Activated naive CD4-positive, alpha-beta T cell treated with anti-CD3 and anti-CD28 coated beads, Interleukin-2, amount 50 U/mL, for 72 hours (primary cell): Measurements from ENCODE around the gene MIDN. TPM values are rescaled to one million over a fixed set of nuclear protein-coding genes. Genes with fewer than 3 reads are reported as not detected.

Experiments used
- ATAC-seq, 2 donors: fragments of 150-1000 bp; cut with Tn5 transposase; 2 replicates each; pipeline ENCODE4 v1.10.0; 2021; ENCODE audit warnings: mild to moderate bottlenecking in 2 of 2, moderate library complexity in 2 of 2
- DNase-seq, 2 donors: peaks; one replicate each; pipeline ENCODE4 v3.0.0; 2021 to 2022; ENCODE audit warnings: low spot score in 2 of 2
- H3K27ac Mint-ChIP-seq, 2 donors: one replicate each; pipeline ENCODE4 v1.8.0; 2022; ENCODE audit warnings: mild to moderate bottlenecking in 2 of 2, mixed read lengths in 2 of 2
- H3K36me3 Mint-ChIP-seq, 2 donors: one replicate each; pipeline ENCODE4 v1.8.0; 2022; ENCODE audit warnings: mixed read lengths in 2 of 2
- H3K9me3 Mint-ChIP-seq, 2 donors: one replicate each; pipeline ENCODE4 v1.8.0; 2022; ENCODE audit warnings: mixed read lengths in 2 of 2
- total RNA-seq, 2 donors: library from RNA; stranded (reverse); gene quantifications; one replicate each; pipeline ENCODE4 v1.2.3, GENCODE V29; 2022

Gene MIDN
- total RNA-seq, 2 donors from 2014 or later, result 52.9 to 113 TPM

DNA sequence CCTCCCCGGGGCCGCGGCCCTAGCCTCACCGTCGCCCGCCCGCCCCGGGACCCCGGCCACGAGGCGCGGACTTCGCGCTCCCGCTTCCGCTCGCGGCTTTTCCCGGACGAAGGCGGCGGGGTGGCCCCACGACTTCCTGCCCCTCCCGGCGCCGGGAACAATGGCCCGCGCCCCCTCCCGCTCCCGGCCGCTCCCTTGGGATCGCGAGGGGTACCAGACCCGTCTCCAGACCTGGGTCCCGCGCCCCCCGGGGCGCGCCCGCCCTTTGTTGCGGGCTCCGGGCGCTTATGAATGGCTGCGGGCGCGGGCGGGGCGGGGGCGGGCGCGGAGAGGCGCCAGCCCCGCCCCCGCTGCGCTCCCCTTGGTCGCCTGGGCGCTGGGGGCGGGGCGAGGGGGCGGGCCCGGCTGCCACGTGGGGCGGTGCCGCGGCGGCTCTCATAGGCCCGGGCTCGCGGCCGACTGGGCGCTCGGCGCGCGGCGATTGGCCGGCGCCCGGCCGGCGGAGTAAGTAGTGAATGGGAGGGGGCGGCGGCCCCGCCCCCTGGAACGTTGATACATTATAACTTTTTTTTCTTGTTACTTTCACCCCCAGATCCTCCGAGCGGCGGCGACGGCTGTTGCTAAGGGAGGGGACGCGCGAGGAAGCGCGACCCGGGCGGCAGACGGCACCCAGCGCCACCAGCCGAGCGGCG is 1.1 kb downstream of the MIDN start:
- H3K27ac Mint-ChIP-seq, result peak overlapping the region; percentile 69 to 93

DNA sequence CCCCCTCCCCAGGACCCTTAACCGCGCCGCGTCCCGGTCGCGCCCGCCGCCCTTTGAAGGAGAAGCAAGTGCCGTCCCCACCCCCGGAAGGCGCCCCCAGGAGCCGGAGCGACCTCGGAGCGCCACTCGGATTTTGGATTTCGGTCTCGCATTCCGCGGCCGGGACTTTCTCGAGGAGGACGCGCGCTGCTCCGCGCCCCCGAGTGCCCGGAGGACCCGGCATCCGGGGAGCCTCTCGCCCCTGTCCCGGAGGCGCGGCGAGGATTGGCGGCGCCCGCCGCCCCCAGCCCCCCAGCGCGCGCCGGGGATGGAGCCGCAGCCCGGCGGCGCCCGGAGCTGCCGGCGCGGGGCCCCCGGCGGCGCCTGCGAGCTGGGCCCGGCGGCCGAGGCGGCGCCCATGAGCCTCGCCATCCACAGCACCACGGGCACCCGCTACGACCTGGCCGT is 1.6 kb downstream of the MIDN start:
- H3K9me3 Mint-ChIP-seq, result no peaks in the 10 kb centered on the region
- H3K27ac Mint-ChIP-seq, result peak overlapping the region in 1 of 2 donors; percentile 69
- peaks cover 15 to 18% of the 10 kb centered on the region in 2 donors for H3K36me3 Mint-ChIP-seq
- no peak for ATAC-seq
- no peak for DNase-seq

More for the DNA sequence above, 1.1 kb downstream of the MIDN start:
- DNase-seq, result peak; percentile 90 to 97
- H3K36me3 Mint-ChIP-seq, result peaks cover 13 to 15% of the 10 kb centered on the region in 2 donors
- peak; percentile 43 to 60 for ATAC-seq
- no peaks in the 10 kb centered on the region for H3K9me3 Mint-ChIP-seq

DNA sequence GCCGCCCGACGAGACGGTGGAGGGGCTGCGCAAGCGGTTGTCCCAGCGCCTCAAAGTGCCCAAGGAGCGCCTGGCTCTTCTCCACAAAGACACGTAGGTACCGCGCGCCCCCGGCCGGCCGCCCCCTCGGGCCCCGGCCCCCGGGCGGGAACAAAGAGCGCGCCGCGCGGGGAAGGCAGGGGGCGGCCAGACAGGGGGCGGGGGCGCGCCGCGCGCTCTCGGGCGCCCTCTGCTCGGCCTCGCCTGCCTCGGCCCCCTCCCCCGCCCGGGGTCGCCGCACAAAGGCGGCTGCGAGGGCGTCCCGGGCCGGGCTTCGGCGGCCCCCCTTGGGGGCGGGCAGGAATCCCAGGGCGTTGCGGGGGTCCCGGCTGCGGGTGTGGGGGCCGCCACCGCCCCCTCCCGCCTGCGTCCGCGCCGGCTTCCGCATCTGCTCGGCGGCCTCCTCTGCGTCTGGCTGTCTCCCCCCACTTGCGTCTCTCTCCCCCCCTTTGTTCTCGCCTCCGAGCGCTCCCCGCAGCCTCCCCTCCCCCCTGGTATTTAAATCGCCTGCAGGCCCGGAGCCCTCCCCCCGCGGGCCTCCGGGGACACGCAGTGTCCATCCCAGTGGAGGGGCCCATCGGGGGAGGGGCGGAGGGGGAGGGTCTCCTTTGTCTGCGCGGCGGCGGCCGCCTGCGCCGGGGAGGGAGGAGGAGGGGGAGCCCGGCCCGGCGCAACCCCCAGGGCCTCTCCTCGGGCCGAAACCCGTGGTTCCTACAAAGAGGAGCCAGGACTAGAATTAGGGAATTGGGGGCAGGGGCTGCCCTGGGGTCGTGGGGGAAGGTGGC is 2.3 kb downstream of the MIDN start:
- peak overlapping the region; percentile 92 to 95 for H3K27ac Mint-ChIP-seq

DNA sequence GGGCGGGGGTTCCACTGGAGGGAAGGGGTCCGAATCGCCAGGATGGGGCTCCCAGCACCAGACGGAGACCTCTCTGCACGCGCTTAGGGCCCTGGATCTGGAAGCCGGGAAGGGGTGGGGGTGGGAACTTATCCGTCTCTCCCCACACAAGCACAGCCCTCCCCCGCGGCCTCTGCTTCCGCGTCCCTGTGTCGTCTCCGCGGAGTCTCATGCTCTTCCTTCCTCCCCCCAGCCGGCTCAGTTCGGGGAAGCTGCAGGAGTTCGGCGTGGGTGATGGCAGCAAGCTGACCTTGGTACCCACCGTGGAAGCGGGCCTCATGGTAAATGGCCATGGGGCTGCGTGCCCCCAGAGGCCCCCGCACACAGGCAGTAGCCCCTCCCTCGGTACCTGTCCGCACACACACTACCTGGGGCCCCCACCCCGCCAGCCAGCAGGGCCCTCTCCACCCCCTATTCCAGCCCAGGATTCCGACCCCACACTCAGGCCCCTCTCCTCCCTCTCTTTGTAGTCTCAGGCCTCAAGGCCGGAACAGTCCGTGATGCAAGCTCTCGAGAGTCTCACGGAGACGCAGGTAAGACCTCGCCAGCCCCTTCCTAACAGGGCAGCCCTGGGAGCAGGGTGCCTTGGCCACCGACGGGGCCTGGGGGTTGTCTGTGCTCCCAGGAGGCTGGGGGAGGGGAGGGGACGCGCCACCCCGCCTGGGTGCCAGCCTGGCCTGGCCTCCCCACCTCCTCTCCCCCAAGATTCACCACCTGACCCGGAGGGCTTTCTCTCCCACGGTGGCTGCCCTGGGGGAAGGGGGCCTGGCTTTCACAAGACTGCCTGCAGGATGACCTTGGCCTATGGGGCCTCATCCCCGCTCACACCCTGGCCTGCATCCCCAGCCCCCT is 3.2 kb downstream of the MIDN start:
- Mint-ChIP-seq H3K36me3 (peaks cover 15 to 20% of the 10 kb centered on the region in 2 donors), H3K27ac (peak overlapping the region; percentile 92 to 95), H3K9me3 (no peaks in the 10 kb centered on the region)
- DNase-seq, result peak; percentile 64 to 73
- ATAC-seq, result peak in 1 of 2 donors; percentile 1

More for the DNA sequence above, 2.3 kb downstream of the MIDN start:
- Mint-ChIP-seq H3K36me3 (peaks cover 15 to 20% of the 10 kb centered on the region in 2 donors), H3K9me3 (no peaks in the 10 kb centered on the region)
- ATAC-seq (no peak), DNase-seq (no peak)

DNA sequence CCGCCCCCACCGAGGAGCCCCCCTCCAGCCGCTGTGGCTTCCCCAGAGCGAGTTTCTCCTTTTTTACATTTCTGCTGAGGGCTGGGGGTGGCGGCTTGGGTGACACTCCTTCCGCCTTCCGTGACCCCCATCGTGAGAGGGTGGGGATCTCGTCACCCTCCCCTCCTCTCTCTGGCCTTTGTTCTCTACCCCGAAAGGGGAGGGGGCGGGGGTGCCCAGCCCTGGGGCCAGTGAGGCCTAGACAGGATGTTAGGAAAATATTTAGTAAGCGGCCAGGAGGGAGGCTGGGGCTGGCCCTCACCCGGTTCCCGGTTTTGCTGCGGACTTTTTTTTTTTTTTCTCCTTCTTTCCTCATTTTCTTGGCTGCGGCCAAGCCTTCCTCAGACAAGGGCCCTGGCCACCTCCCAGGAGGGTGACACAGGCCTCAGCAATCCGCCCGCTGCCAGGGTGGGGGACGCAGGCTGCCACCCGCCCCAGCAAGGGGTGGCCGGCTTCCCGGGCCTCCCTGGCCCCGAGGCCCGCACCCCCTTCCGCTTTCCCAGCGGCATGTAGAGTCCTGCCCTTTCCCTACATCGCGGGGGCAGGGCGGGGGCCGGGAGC is 3.9 kb downstream of the MIDN start:
- Mint-ChIP-seq H3K27ac (peak overlapping the region; percentile 60 to 92), H3K36me3 (peaks cover 15 to 20% of the 10 kb centered on the region in 2 donors), H3K9me3 (no peaks in the 10 kb centered on the region)
- ATAC-seq, result peak; percentile 9 to 39
- DNase-seq, result peak; percentile 63 to 90

DNA sequence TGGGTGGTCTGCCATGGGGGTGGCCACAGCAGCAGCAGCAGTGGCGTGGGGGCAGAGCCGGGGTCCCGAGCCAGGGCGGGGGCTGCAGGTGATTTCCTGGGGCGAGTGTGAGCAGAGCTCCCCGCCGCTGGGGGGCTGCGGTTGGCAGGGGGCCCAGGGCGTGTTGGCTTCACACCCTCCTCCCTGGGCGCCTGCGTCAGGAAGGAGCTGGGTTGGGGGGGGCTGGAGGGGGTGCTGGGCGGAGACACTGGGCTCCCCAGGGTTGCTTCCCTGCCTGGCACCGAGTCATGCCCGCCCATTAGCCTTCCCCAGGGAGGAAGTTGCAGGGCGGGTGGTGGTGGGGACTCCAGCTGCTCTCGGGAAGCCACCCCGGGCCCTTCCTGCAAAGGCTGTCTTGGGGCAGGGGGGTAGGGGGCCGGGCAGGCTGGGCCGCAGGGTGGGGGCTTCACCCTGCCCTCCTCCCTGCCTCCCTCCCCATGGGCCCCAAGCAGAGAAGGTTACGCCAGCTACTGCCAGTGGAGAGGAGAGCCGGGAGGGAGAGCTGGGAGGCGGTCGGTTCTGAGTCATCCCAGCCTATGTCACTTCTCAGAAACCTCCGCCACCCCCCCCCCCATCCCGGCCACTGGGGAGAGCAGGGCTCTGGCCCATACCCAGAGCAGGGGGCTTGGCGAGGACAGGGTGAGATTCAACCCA is 4.6 kb downstream of the MIDN start:
- no peaks in the 10 kb centered on the region for H3K9me3 Mint-ChIP-seq
- peak; percentile 30 to 57 for ATAC-seq
- H3K36me3 Mint-ChIP-seq, result peaks cover 20% of the 10 kb centered on the region in 2 donors
- peak; percentile 60 to 90 for DNase-seq
- peak overlapping the region; percentile 89 to 92 for H3K27ac Mint-ChIP-seq

DNA sequence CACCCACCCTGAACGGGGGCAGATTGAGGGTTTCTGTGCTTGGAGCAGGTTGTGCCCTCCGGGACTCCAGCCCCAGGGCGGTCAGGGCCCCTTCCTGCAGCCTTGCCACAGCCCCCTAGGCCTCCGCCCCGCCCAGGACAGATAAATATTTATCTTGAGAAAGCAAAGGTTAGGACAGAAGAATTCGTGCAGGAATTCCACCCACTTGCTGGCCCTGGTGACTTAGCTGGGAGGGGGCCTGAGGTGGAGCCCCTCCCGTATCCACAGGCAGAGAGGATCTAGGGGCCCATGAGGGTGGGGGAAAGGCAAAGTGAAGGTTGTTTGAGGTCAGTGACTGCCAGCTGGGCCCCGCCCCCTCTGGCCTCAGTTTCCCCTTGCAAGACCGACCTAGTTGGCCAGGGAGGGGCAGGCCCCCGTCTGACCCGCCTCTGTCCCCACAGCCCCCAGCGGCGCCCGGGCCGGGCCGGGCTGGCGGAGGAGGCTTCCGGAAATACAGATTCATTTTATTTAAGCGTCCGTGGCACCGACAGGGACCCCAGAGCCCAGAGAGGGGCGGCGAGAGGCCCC is 5.2 kb downstream of the MIDN start:
- ATAC-seq (no peak), DNase-seq (no peak)
- no peaks in the 10 kb centered on the region for H3K9me3 Mint-ChIP-seq
- H3K36me3 Mint-ChIP-seq, result peaks cover 20% of the 10 kb centered on the region in 2 donors
- peak overlapping the region; percentile 89 to 92 for H3K27ac Mint-ChIP-seq

DNA sequence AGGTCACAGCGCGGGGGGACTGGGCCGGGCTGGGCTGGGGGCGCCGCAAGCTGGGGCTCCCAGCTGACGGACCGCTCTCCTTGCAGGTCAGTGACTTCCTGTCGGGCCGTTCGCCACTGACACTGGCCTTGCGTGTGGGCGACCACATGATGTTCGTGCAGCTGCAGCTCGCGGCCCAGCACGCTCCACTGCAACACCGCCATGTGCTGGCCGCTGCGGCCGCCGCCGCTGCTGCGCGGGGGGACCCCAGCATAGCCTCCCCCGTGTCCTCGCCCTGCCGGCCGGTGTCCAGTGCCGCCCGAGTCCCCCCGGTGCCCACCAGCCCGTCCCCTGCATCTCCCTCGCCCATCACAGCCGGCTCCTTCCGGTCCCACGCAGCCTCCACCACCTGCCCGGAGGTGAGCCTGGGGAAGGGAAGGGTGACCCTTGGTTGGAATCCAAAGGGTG is 5.7 kb downstream of the MIDN start:
- ATAC-seq (no peak), DNase-seq (no peak)
- H3K27ac Mint-ChIP-seq, result peak overlapping the region in 1 of 2 donors; percentile 92
- H3K36me3 Mint-ChIP-seq, result peaks cover 20 to 23% of the 10 kb centered on the region in 2 donors
- no peaks in the 10 kb centered on the region for H3K9me3 Mint-ChIP-seq

DNA sequence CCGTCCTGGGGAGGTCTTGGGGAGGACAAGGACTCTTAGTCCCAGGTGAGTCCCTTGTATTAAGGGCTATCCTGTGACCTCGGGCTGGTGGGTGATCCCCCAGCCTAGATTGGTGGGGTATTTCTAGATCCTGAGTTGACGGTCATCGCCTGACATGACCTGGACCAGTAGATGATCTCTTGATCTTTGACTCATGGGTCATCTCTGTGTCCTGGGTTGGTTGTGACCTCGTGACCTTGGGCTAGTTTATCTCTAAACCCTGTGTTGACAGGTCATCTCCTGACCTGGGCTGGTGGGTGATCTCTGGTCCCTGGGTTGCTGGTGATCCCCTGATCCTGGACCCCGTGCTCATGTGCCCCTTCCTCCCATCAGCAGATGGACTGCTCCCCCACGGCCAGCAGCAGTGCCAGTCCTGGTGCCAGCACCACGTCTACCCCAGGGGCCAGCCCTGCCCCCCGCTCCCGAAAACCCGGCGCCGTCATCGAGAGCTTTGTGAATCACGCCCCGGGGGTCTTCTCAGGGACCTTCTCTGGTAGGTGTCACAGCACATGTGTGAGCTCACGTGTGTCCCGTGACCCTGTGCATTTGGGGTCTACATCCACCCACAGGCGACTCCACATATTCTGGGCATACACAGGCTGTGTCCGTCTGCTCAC is 6.3 kb downstream of the MIDN start:
- Mint-ChIP-seq H3K36me3 (peaks cover 20 to 28% of the 10 kb centered on the region in 2 donors), H3K27ac (peak overlapping the region; percentile 29 to 92), H3K9me3 (no peaks in the 10 kb centered on the region)
- no peak for DNase-seq
- ATAC-seq, result no peak

DNA sequence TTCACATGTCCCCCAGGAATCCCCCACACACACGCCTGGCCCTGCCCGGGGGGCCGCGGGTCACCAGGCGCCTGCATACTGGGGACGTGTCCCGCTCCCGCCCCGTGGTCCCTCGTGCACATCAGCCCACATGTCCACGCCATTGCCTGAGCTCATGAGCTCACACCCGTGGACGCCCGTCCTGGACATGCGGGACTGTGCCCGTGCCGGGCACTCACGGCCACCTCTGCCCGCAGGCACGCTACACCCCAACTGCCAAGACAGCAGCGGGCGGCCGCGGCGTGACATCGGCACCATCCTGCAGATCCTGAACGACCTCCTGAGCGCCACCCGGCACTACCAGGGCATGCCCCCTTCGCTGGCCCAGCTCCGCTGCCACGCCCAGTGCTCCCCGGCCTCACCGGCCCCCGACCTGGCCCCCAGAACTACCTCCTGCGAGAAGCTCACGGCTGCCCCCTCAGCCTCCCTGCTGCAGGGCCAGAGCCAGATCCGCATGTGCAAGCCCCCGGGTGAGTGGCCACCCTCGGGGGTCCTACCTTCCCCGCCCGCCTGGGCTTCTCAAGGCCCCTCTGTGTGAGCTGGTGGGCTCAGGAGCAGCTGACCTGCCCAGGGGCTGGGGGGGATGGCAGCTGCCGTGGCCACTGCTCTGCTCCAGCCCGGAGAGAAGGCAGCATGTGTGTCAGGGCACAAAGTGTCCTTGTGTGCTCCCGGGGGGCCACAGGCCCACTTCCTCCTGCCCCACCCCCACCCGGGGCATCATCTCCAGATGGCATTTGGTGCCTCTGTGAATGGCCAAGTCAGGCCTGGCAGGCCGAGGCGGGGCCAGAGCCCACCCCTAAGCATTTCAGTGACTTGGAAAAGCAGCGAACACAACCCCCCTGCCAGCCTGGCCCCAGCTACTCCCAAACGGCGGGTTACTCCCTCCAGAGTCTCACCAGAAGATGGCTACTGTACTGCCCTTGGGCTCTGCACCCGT is 7.1 kb downstream of the MIDN start:
- DNase-seq, result no peak
- peaks cover 20 to 32% of the 10 kb centered on the region in 2 donors for H3K36me3 Mint-ChIP-seq
- H3K9me3 Mint-ChIP-seq, result no peaks in the 10 kb centered on the region
- ATAC-seq, result no peak
- H3K27ac Mint-ChIP-seq, result peak overlapping the region in 1 of 2 donors; percentile 92

DNA sequence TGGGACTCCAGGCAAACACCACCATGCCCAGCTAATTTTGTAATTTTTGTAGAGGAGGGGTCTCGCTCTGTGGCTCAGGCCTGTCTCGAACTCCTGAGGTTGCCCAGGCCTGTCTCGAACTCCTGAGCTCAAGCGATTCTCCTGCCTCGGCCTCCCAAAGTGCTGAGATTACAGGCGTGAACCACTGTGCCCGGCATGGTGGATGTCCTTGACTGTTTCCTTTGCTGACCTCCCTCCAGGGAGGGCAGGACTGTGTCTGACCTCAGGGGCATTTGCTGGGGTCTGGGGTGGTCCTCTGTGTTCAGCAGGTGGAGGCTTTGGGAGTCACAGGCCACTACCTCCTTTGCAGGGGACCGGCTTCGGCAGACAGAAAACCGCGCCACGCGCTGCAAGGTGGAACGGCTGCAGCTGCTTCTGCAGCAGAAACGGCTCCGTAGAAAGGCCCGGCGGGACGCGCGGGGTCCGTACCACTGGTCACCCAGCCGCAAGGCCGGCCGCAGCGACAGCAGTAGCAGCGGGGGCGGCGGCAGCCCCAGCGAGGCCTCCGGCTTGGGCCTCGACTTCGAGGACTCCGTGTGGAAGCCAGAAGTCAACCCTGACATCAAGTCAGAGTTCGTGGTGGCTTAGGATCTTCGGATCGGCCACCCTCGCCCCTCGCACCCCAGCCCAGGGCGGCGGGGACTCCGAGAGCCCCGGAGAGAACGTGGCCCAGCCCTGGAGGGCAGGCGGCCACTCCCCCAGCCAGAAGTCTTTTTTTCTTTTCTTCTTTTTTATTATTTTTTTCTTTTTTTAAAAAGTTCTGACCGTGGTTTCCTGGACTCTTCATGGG is 8.5 kb downstream of the MIDN start:
- H3K9me3 Mint-ChIP-seq, result no peaks in the 10 kb centered on the region
- peaks cover 21 to 30% of the 10 kb centered on the region in 2 donors for H3K36me3 Mint-ChIP-seq
- no peak for ATAC-seq

DNA sequence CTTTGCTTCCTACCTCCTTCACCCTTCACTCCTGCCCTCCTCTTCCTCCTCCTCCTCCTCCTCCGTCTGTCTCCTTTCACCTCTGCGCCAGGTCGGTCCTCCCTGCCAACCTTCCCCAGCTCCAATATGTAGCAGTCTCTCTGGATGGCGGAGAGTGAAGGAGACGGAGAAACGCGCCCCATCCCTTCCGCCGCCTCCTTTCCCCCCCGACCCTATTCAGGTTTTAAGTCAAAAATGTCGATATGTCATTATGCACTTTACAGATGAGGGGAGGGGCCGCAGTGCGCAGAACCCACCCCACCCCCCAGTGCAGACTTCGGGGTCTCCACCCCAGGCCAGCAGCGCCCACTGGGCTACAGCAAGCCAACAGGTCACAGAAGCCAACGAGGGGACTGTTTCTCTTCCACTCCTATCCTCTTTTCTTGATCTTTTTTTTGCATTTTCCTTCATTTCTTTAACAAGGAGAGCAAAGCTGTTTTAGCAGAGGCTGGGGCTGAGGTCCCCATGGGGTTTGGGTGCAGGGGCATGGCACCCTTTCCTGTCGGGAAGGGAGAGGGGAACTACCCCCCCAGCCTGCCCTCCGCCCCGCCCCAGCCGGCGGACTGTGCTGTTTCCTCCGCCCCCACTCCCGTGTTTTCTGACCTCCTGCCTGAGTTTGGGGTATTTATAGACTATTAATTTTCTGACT is 9.2 kb downstream of the MIDN start:
- H3K36me3 Mint-ChIP-seq, result peaks cover 16 to 31% of the 10 kb centered on the region in 2 donors

More for the DNA sequence above, 8.5 kb downstream of the MIDN start:
- no peak overlapping the region for H3K27ac Mint-ChIP-seq
- no peak for DNase-seq

DNA sequence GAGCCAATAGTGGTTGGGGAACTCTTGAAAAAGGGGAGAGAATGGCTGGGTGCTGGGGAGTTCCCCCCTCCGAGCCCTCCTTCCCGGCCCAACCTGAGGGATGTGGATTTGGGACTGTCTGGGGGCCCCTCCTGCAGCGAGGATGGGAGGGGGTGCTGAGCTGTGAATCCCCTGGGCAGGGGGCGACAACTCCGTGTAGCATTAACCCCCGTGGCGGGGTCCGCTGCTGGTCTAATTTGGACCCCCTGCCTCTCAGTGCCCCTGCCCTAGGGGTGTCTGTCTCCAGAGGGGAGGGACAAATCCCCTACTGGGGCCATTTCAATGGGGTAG is 9.7 kb downstream of the MIDN start:
- peak overlapping the region; percentile 68 to 96 for H3K27ac Mint-ChIP-seq
- H3K36me3 Mint-ChIP-seq, result peaks cover 16 to 31% of the 10 kb centered on the region in 2 donors
- ATAC-seq (no peak), DNase-seq (no peak)
- H3K9me3 Mint-ChIP-seq, result no peaks in the 10 kb centered on the region

More for the DNA sequence above, 9.2 kb downstream of the MIDN start:
- Mint-ChIP-seq H3K27ac (peak overlapping the region; percentile 68 to 96), H3K9me3 (no peaks in the 10 kb centered on the region)
- ATAC-seq (no peak), DNase-seq (no peak)
